A673 (cell line): ENCODE data around the gene HAL.

Source experiments
- EZH2 ChIP-seq: fragments of 200-600 bp; sonication (generic); IDR thresholded peaks from 2 replicates; pipeline ENCODE4 v1.6.1; 2017; ENCODE audit warnings: borderline replicate concordance, low read depth, mild to moderate bottlenecking, mixed read lengths, antibody characterized with exemption, low read length; ENCODE audit not compliant: poor library complexity, severe bottlenecking
- TF ChIP-seq, protein P1 (sequence below): fragments of 300-800, 200-600 bp; sonication (generic); conservative IDR thresholded peaks from 2 replicates; pipeline ENCODE4 v1.5.1; 2017; ENCODE audit warnings: low read depth, mild to moderate bottlenecking, antibody characterized with exemption, low read length, moderate library complexity, mixed read lengths

DNA sequence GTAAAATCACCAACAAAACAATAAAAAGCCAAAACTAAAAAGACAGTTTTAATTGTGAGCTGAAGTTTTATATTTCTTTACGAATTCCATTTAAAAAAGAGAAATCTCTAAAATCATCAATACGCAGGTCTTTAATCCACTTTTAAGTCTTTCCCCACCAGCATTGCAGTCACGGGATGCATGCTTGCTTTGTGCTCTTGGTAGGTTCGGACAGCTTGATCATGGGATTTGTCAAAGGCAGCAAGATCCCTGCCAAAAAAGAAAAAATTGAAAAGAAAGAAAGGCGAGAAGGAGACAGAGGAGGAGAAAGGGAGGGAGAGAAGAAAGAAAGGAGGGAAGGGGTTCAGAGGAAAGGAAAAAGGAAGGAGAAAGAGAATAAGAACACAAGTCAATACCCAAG is 4.7 kb upstream of the HAL start:
- TF ChIP-seq, protein P1, sequence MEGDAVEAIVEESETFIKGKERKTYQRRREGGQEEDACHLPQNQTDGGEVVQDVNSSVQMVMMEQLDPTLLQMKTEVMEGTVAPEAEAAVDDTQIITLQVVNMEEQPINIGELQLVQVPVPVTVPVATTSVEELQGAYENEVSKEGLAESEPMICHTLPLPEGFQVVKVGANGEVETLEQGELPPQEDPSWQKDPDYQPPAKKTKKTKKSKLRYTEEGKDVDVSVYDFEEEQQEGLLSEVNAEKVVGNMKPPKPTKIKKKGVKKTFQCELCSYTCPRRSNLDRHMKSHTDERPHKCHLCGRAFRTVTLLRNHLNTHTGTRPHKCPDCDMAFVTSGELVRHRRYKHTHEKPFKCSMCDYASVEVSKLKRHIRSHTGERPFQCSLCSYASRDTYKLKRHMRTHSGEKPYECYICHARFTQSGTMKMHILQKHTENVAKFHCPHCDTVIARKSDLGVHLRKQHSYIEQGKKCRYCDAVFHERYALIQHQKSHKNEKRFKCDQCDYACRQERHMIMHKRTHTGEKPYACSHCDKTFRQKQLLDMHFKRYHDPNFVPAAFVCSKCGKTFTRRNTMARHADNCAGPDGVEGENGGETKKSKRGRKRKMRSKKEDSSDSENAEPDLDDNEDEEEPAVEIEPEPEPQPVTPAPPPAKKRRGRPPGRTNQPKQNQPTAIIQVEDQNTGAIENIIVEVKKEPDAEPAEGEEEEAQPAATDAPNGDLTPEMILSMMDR = no peak
- TF ChIP-seq EZH2 = no peak
